OCI-LY3 (cell line): ENCODE results near the gene MAN1A2.

Source experiments
- H2AFZ ChIP-seq: fragments of 200-600, 300-600 bp; shearing (Covaris generic); 2 replicates; pipeline ENCODE4 v1.6.0; 2014; ENCODE audit warnings: antibody characterized with exemption, low read depth, low read length
- H3K27ac ChIP-seq: fragments of 200-600, 300-600 bp; sonication (generic); 2 replicates; pipeline ENCODE4 v1.5.1; 2014; ENCODE audit warnings: mild to moderate bottlenecking, low read length, moderate library complexity, mixed read lengths
- H3K27me3 ChIP-seq: fragments of 200-600, 300-600 bp; sonication (generic); 2 replicates; pipeline ENCODE4 v1.6.1; 2014; ENCODE audit warnings: low read depth, low read length, mixed read lengths
- H3K36me3 ChIP-seq: fragments of 200-600, 300-600 bp; sonication (generic); replicated peaks from 2 replicates; pipeline ENCODE3; 2014; ENCODE audit warnings: low read depth, low read length, mixed read lengths
- H3K4me1 ChIP-seq: fragments of 300-600, 200-600 bp; sonication (generic); 2 replicates; pipeline ENCODE4 v1.6.1; 2014; ENCODE audit warnings: low read length, mixed read lengths
- H3K4me2 ChIP-seq: fragments of 200-600, 300-600 bp; sonication (generic); 2 replicates; pipeline ENCODE4 v1.6.1; 2014; ENCODE audit warnings: low read length, mixed read lengths
- H3K4me3 ChIP-seq: fragments of 300-600, 200-600 bp; sonication (generic); 2 replicates; pipeline ENCODE4 v1.5.1; 2014; ENCODE audit warnings: antibody characterized with exemption, mild to moderate bottlenecking, low read length, moderate library complexity
- H3K79me2 ChIP-seq: fragments of 300-600, 200-600 bp; shearing (Covaris generic); 2 replicates; pipeline ENCODE4 v1.6.1; 2014; ENCODE audit warnings: mild to moderate bottlenecking, low read length, mixed read lengths
- H3K9ac ChIP-seq: fragments of 300-600, 200-600 bp; shearing (Covaris generic); 2 replicates; pipeline ENCODE4 v1.6.0; 2014; ENCODE audit warnings: mild to moderate bottlenecking, low read length, moderate library complexity
- H3K9me3 ChIP-seq: fragments of 200-600, 300-600 bp; shearing (Covaris generic); 2 replicates; pipeline ENCODE4 v1.6.1; 2014; ENCODE audit warnings: low read length, mixed read lengths; ENCODE audit not compliant: insufficient read depth
- H4K20me1 ChIP-seq: fragments of 200-600, 300-600 bp; sonication (generic); 2 replicates; pipeline ENCODE4 v1.6.1; 2016; ENCODE audit warnings: low read length, mixed read lengths; ENCODE audit not compliant: insufficient read depth
- CTCF ChIP-seq: fragments of 200-600, 300-600 bp; sonication (generic); IDR thresholded peaks from 2 replicates; pipeline ENCODE4 v1.5.1; 2014; ENCODE audit warnings: antibody characterized with exemption, low read length, low read depth
- EZH2phosphoT487 ChIP-seq: fragments of 200-600 bp; shearing (Covaris generic); IDR thresholded peaks from 2 replicates; pipeline ENCODE4 v1.6.1; 2018; ENCODE audit warnings: antibody characterized with exemption, mixed run types, low read depth

The MAN1A2 gene

GRCh38 chr1:117371441-117372151 is 4.3 kb downstream of the MAN1A2 start:
- H3K79me2 ChIP-seq = peaks cover 88% of the 10 kb centered on the region
- peaks cover 6% of the 10 kb centered on the region; the same call in 1 of the 2 replicates for H4K20me1 ChIP-seq
- no peak overlapping the region; the same call in 1 of the 2 replicates for H3K4me2 ChIP-seq
- peaks cover 11% of the 10 kb centered on the region for H3K4me1 ChIP-seq
- H3K4me3 ChIP-seq = no peak overlapping the region
- H2AFZ ChIP-seq = no peak overlapping the region
- H3K27ac ChIP-seq = no peak overlapping the region
- no peaks in the 10 kb centered on the region for H3K9me3 ChIP-seq
- no peak for TF ChIP-seq EZH2phosphoT487
- TF ChIP-seq CTCF = no peak
- H3K27me3 ChIP-seq = no peaks in the 10 kb centered on the region
- no peak overlapping the region for H3K9ac ChIP-seq
- no peaks in the 10 kb centered on the region for H3K36me3 ChIP-seq

- no peak overlapping the region for H3K4me3 ChIP-seq
- H3K27ac ChIP-seq = no peak overlapping the region
- H3K27me3 ChIP-seq = no peaks in the 10 kb centered on the region
- no peak overlapping the region for H3K4me2 ChIP-seq
- peaks cover 11% of the 10 kb centered on the region for H3K4me1 ChIP-seq
- peaks cover 90% of the 10 kb centered on the region for H3K79me2 ChIP-seq
- H3K9ac ChIP-seq = no peak overlapping the region
- H3K9me3 ChIP-seq = no peaks in the 10 kb centered on the region
- H4K20me1 ChIP-seq = peaks cover 6% of the 10 kb centered on the region; the same call in 1 of the 2 replicates
- no peak for TF ChIP-seq EZH2phosphoT487
- no peak for TF ChIP-seq CTCF
- no peaks in the 10 kb centered on the region for H3K36me3 ChIP-seq
- H2AFZ ChIP-seq = no peak overlapping the region
Observed at GRCh38 chr1:117372863-117373412, 5.7 kb downstream of the MAN1A2 start.

GRCh38 chr1:117373932-117374331 is 6.7 kb downstream of the MAN1A2 start:
- Histone ChIP-seq H4K20me1 (peaks cover 4% of the 10 kb centered on the region; the same call in 1 of the 2 replicates), H3K9ac (no peak overlapping the region), H3K4me1 (peaks cover 11% of the 10 kb centered on the region), H3K79me2 (peaks cover 86% of the 10 kb centered on the region), H3K9me3 (no peaks in the 10 kb centered on the region), H3K27ac (no peak overlapping the region), H2AFZ (no peak overlapping the region), H3K4me3 (no peak overlapping the region), H3K36me3 (no peaks in the 10 kb centered on the region), H3K27me3 (no peaks in the 10 kb centered on the region), H3K4me2 (no peak overlapping the region)
- TF ChIP-seq EZH2phosphoT487 = no peak
- no peak for TF ChIP-seq CTCF

- H3K4me1 ChIP-seq = peaks cover 3% of the 10 kb centered on the region
- no peak overlapping the region for H3K9ac ChIP-seq
- peaks cover under 1% of the 10 kb centered on the region; the same call in 1 of the 2 replicates for H4K20me1 ChIP-seq
- no peak overlapping the region for H3K4me3 ChIP-seq
- H3K79me2 ChIP-seq = peaks cover 84% of the 10 kb centered on the region
- no peak overlapping the region for H3K4me2 ChIP-seq
- H3K27me3 ChIP-seq = no peaks in the 10 kb centered on the region
- no peaks in the 10 kb centered on the region for H3K36me3 ChIP-seq
- H3K27ac ChIP-seq = no peak overlapping the region
- H2AFZ ChIP-seq = no peak overlapping the region
- no peaks in the 10 kb centered on the region for H3K9me3 ChIP-seq
- TF ChIP-seq CTCF (no peak), EZH2phosphoT487 (no peak)
Observed at GRCh38 chr1:117375327-117375726, 8.1 kb downstream of the MAN1A2 start.
